GM18868 (cell line): ENCODE data around the gene SYNJ2.

Source experiments
- ATAC-seq: cut with Tn5 transposase; IDR thresholded peaks from one replicate; pipeline ENCODE4 v1.9.1; 2021; ENCODE audit warnings: mild to moderate bottlenecking, moderate library complexity; ENCODE audit not compliant: unreplicated experiment

Gene SYNJ2

GRCh38 chr6:158118886-158119285 lies 137.2 kb downstream of the SYNJ2 start:
- no peak for ATAC-seq

DNA sequence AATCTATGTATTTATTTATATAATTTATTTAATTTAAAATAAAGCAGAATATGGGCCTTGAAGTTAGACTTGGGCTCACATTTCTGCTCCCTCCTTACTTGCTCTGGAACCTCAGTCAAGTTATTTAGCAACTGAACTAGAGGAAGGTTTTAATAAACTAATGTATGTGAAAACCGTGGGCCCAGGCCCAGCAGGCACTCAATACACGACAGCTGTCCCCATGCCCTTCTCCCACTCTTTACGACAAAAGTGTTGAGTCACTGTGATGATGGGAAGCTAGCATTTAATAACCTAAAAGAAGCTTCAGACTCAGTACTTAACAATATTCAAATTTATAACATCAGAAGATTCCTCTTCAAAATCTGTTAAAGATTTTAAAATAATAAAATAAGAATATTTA lies 139.7 kb downstream of the SYNJ2 start:
- ATAC-seq: no peak

DNA sequence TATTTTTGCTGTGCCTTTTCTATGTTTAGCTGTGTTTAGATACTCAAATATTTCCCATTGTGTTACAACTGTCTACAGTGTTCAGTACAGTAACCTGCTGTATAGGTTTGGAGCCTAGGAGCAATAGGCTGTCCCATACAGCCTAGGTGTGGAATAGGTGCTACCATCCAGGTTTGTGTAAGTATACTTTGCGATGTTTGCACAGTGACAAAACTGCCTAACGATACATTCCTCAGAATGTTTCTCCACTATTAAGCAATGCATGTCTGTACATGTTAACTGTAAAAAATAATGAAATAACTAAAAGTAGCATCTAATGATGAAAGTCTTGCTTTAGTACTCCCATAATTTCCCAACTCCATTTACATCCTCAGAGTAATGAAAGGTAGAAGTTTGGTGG lies 140.4 kb downstream of the SYNJ2 start:
- ATAC-seq: no peak

DNA sequence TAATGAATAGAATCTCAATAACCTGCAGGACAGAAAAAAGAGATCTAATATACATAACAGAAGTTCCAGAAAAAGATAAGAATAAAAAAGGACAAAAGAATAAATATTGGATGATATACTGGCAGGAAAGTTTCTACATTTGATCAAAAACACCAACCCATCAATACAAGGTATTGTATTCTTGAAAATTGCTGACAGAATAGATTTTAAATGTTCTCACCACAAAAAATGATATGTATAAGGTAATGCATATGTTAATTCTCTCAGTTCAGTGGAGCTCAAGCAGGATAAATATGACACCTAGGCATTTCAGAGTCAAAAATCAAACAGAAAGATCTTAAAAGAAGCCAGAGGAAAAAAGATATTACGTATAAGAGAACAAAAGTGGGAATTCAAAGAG lies 142.6 kb downstream of the SYNJ2 start:
- ATAC-seq: no peak

- ATAC-seq: no peak
Measured at GRCh38 chr6:158125271-158125670, 143.6 kb downstream of the SYNJ2 start.

DNA sequence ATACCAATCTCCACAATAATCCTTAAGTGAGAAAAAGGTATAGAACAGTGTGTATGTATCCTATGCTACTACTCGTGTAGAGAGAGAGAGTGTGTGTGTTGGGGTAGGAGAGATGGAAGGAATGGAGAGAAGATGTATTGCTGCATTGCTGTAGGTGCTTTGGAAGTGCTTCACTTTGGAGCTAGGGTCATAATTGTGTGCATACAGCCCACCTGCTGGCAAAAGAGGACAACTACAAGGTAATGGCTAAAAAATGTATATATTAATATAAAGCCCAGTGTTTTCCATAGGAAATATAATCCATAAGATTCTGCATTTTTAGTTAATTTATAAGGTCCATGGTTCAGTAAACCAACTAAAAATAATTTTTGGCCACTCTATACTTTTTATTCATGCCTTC lies 150.3 kb downstream of the SYNJ2 start:
- ATAC-seq: no peak

DNA sequence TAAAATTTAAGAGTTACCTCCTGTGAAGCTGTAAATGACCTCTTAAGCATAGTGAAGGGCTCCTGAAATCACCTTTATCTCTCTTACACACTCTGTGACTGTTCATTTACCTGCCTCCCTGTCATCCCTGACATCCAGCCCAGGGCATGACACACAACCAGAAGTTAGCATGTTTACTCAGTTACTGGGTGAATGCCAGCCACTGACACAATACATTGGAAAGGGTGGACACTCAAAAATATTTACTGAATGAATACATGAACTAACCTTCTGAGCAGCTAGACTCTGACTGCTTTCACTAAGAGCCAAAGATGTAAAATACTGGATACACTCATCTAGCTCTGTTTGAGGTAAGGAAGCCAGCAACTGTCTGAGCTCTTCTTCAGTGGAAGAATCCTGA lies 161.1 kb downstream of the SYNJ2 start:
- no peak for ATAC-seq

DNA sequence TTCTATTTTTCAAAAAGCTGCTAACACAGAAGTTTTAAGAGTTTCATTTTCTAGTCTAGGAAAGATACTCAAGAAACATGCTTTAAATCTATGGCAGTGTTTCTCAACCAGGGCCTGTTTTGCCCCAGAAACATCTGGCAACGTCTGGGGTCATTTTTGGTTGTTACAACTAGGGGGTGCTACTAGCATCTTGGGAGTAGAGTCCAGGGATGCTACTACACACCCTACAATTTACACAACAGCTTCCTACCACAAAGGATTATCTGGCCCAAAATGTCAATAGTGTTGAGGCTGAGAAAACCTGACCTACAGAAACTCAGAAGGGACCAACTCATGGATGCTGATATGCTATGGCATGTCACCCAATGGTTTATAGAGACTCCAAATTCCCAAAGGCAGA lies 162.0 kb downstream of the SYNJ2 start:
- ATAC-seq: no peak
